HCT116 (cell line): ENCODE measurements around the gene TLCD3A.

Experiments
- CEBPB ChIP-seq: IDR thresholded peaks from 2 replicates; pipeline ENCODE4 v1.6.1; 2012; ENCODE audit warnings: low read depth
- EZH2 ChIP-seq: fragments of 200-600 bp; sonication (generic); IDR thresholded peaks from 2 replicates; pipeline ENCODE4 v1.6.1; 2017; ENCODE audit warnings: antibody characterized with exemption, mixed run types
- POLR2A ChIP-seq: IDR thresholded peaks from 2 replicates; pipeline ENCODE4 v1.7.0; 2011; ENCODE audit warnings: borderline replicate concordance; ENCODE audit not compliant: insufficient read depth, insufficient read length; ENCODE audit errors: extremely low read depth
- SP1 ChIP-seq: IDR thresholded peaks from 2 replicates; pipeline ENCODE4 v1.6.1; 2012; ENCODE audit warnings: low read depth
- TCF7L2 ChIP-seq: IDR thresholded peaks from 2 replicates; pipeline ENCODE4 v1.7.0; 2011; ENCODE audit warnings: borderline replicate concordance, inconsistent platforms; ENCODE audit not compliant: insufficient read depth, insufficient read length; ENCODE audit errors: extremely low read depth
- TF ChIP-seq, protein P1 (sequence below), 3 experiments: fragments of 200-600 bp in 1 of 3; sonication (generic) in 1 of 3; IDR thresholded peaks in 2 of 3; conservative IDR thresholded peaks in 1 of 3; 2 replicates each; pipeline ENCODE4 v1.5.1; 2012 to 2017; ENCODE audit warnings: low read depth in 2 of 3, low read length in 2 of 3, antibody characterized with exemption in 1 of 3, borderline replicate concordance in 1 of 3, control low read depth in 1 of 3, mild to moderate bottlenecking in 1 of 3, mixed read lengths in 1 of 3, mixed run types in 1 of 3, moderate library complexity in 1 of 3; ENCODE audit not compliant: insufficient read depth in 1 of 3
- TF ChIP-seq, protein P2 (sequence below): IDR thresholded peaks from 2 replicates; pipeline ENCODE4 v1.6.1; 2012
- TF ChIP-seq, protein P3 (sequence below): IDR thresholded peaks from 2 replicates; pipeline ENCODE4 v1.6.1; 2011; ENCODE audit warnings: mild to moderate bottlenecking, low read length, moderate library complexity; ENCODE audit not compliant: insufficient replicate concordance; ENCODE audit errors: extremely low read depth

DNA sequence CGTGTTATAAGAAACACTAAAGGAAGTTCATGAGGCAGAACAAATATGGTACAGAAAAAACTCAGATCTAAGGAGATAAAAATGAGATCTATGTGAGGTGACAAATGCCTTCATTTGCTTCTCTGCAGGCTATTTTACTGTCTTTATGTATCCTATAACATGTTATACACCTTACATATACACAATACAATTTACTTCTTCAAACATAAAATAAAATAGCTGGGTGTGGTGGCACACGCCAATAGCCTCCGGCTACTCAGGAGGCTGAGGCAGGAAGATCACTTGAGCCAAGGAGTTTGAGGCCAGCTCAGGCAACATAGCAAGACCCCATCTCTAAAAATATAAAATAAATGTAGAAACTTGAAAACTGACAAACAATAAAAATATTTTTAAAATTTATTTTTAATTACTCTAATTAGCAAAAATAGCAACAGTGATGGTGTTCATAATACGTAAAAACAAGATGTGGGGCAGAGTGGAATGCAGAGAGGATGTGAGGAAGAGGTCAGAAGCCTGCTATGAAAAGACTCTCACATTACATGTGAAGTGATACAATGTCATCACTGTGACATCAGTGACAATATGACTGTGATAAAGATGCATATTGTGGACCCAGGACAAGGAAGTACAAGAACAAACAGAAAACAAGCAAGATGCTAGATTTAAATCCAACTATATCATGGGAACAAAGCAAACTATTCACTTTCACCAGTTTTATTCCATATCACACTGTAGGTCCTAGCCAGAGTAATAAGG lies 48.7 kb upstream of the TLCD3A start:
- TF ChIP-seq, protein P1, sequence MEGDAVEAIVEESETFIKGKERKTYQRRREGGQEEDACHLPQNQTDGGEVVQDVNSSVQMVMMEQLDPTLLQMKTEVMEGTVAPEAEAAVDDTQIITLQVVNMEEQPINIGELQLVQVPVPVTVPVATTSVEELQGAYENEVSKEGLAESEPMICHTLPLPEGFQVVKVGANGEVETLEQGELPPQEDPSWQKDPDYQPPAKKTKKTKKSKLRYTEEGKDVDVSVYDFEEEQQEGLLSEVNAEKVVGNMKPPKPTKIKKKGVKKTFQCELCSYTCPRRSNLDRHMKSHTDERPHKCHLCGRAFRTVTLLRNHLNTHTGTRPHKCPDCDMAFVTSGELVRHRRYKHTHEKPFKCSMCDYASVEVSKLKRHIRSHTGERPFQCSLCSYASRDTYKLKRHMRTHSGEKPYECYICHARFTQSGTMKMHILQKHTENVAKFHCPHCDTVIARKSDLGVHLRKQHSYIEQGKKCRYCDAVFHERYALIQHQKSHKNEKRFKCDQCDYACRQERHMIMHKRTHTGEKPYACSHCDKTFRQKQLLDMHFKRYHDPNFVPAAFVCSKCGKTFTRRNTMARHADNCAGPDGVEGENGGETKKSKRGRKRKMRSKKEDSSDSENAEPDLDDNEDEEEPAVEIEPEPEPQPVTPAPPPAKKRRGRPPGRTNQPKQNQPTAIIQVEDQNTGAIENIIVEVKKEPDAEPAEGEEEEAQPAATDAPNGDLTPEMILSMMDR (IDR thresholded peaks at IDR 0.05 in 2 of 3, conservative IDR thresholded peaks at IDR 0.05 in 1 of 3; ENCODE audit: borderline replicate concordance in 1 of 3, insufficient read depth in 1 of 3, low read depth in 2 of 3, low read length in 2 of 3): no peak
- TF ChIP-seq POLR2A (no peak), EZH2 (no peak), CEBPB (no peak), TCF7L2 (no peak), SP1 (no peak)
- TF ChIP-seq, protein P2, sequence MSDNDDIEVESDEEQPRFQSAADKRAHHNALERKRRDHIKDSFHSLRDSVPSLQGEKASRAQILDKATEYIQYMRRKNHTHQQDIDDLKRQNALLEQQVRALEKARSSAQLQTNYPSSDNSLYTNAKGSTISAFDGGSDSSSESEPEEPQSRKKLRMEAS: no peak
- TF ChIP-seq, protein P3, sequence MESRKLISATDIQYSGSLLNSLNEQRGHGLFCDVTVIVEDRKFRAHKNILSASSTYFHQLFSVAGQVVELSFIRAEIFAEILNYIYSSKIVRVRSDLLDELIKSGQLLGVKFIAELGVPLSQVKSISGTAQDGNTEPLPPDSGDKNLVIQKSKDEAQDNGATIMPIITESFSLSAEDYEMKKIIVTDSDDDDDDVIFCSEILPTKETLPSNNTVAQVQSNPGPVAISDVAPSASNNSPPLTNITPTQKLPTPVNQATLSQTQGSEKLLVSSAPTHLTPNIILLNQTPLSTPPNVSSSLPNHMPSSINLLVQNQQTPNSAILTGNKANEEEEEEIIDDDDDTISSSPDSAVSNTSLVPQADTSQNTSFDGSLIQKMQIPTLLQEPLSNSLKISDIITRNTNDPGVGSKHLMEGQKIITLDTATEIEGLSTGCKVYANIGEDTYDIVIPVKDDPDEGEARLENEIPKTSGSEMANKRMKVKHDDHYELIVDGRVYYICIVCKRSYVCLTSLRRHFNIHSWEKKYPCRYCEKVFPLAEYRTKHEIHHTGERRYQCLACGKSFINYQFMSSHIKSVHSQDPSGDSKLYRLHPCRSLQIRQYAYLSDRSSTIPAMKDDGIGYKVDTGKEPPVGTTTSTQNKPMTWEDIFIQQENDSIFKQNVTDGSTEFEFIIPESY: no peak
